T-helper 2 cell treated with Interferon-gamma antibody and Interleukin-4, amounts not matched to agents 5 μg/mL and 100 μg/mL, for 36 hours (primary cell): Measurements from ENCODE around the gene MMRN2.
"Not testable (repeated sequence)": the region's sequence is repeated elsewhere in the genome, so short reads cannot be mapped to it uniquely, and the experiment has no call there.

Source experiments
- DNase-seq: peaks from one replicate; pipeline ENCODE4 v3.0.0; 2021; ENCODE audit warnings: low spot score
- H3K27ac Mint-ChIP-seq: one replicate; pipeline ENCODE4 v1.8.0; 2021; ENCODE audit warnings: mild to moderate bottlenecking, mixed read lengths
- H3K27me3 Mint-ChIP-seq: one replicate; pipeline ENCODE4 v1.8.0; 2021; ENCODE audit warnings: low read depth, mixed read lengths
- H3K36me3 Mint-ChIP-seq: one replicate; pipeline ENCODE4 v1.8.0; 2021; ENCODE audit warnings: low read depth, mixed read lengths
- H3K4me1 Mint-ChIP-seq: one replicate; pipeline ENCODE4 v1.8.0; 2021; ENCODE audit warnings: low read depth, mixed read lengths
- H3K4me3 Mint-ChIP-seq: one replicate; pipeline ENCODE4 v1.8.0; 2022; ENCODE audit warnings: mild to moderate bottlenecking, moderate library complexity, mixed read lengths
- H3K9me3 Mint-ChIP-seq: one replicate; pipeline ENCODE4 v1.8.0; 2021; ENCODE audit warnings: mixed read lengths

Gene MMRN2

GRCh38 chr10:86944471-86944870 is 12.9 kb downstream of the MMRN2 start:
- H3K9me3 Mint-ChIP-seq, result no peaks in the 10 kb centered on the region
- H3K4me3 Mint-ChIP-seq, result no peak overlapping the region
- H3K27me3 Mint-ChIP-seq, result peaks cover 5% of the 10 kb centered on the region
- no peak overlapping the region for H3K27ac Mint-ChIP-seq
- H3K36me3 Mint-ChIP-seq, result no peaks in the 10 kb centered on the region
- no peak for DNase-seq
- no peaks in the 10 kb centered on the region for H3K4me1 Mint-ChIP-seq

GRCh38 chr10:86944031-86944419 is 13.4 kb downstream of the MMRN2 start:
- Mint-ChIP-seq H3K4me1 (no peaks in the 10 kb centered on the region), H3K9me3 (no peaks in the 10 kb centered on the region), H3K27me3 (peaks cover 5% of the 10 kb centered on the region), H3K27ac (no peak overlapping the region), H3K36me3 (no peaks in the 10 kb centered on the region), H3K4me3 (no peak overlapping the region)
- DNase-seq, result no peak

GRCh38 chr10:86943316-86944030 is 13.9 kb downstream of the MMRN2 start:
- Mint-ChIP-seq H3K4me3 (no peak overlapping the region), H3K27ac (no peak overlapping the region), H3K27me3 (peaks cover 5% of the 10 kb centered on the region), H3K9me3 (no peaks in the 10 kb centered on the region), H3K4me1 (no peaks in the 10 kb centered on the region), H3K36me3 (no peaks in the 10 kb centered on the region)
- no peak for DNase-seq

DNA sequence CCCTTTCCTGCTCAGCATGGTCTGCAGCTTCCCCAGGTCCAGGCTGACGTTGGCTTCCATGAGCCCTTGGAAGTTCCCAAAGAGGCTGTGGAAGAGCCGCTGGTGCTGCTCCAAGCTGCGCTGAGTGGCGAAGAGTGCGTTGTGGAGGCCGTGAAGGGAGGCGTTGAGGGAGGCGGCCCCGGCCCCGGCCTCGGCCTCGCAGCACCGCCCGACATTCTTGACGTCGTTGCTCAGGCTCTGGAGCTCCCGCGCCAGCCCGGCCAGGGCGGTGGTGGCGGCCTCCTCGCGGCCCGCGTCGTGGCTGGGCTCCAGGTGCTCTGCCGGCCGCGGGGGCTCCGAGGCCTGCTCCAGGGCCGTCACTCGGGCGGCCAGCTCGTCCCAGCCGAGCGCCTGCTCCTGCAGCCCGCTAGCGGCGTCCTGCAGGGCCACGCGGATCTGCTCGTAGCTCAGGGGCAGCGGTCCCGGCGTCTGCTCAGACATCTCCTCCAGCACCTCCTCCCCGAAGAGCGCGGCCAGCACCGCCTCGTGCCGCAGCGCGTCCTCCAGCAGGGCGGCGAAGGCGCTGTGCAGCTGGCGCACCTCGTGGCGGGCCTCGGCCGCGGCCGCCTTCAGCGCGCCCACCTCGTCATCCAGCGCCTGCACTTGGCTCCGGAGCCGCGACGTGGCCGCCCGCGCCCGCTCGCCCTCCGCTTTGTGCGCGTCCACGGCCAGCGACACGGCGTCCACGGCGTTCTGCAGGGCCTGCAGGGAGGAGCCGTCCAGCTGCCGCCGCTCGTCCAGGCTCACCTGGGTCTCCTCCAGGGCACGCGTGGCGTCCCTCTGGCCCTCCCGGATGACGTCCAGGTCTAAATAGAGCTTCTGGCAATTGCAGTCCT is 14.7 kb downstream of the MMRN2 start:
- no peak for DNase-seq
- no peak overlapping the region for H3K27ac Mint-ChIP-seq
- no peak overlapping the region for H3K4me3 Mint-ChIP-seq
- peaks cover 5% of the 10 kb centered on the region for H3K27me3 Mint-ChIP-seq
- no peaks in the 10 kb centered on the region for H3K4me1 Mint-ChIP-seq
- no peaks in the 10 kb centered on the region for H3K36me3 Mint-ChIP-seq
- H3K9me3 Mint-ChIP-seq, result no peaks in the 10 kb centered on the region

- Mint-ChIP-seq H3K27ac (no peak overlapping the region), H3K4me3 (no peak overlapping the region), H3K36me3 (no peaks in the 10 kb centered on the region), H3K4me1 (no peaks in the 10 kb centered on the region), H3K27me3 (peaks cover 5% of the 10 kb centered on the region), H3K9me3 (no peaks in the 10 kb centered on the region)
- DNase-seq, result no peak
Observed at GRCh38 chr10:86941991-86942421, 15.4 kb downstream of the MMRN2 start.

DNA sequence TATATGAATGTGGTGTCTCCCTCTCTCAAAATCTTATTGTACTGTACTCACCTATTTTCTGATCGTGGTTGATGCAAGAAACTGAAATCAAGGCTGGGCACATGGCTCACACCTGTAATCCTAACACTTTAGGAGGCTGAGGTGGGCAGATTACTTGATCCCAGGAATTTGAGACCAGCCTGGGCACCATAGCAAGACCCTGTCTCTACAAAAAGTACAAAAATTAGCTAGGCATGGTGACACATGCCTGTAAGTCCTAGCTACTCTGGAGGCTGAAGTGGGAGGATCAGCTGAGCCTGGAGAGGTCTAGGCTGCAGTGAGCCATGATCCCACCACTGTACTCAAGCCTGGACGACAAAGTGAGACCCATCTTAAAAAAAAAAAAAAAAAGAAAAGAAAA is 16.0 kb downstream of the MMRN2 start:
- H3K27me3 Mint-ChIP-seq, result no peaks in the 10 kb centered on the region
- H3K36me3 Mint-ChIP-seq, result no peaks in the 10 kb centered on the region
- H3K4me1 Mint-ChIP-seq, result no peaks in the 10 kb centered on the region
- no peak for DNase-seq
- no peaks in the 10 kb centered on the region for H3K9me3 Mint-ChIP-seq
- no peak overlapping the region for H3K27ac Mint-ChIP-seq
- no peak overlapping the region for H3K4me3 Mint-ChIP-seq

- Mint-ChIP-seq H3K4me3 (no peak overlapping the region), H3K36me3 (no peaks in the 10 kb centered on the region), H3K4me1 (no peaks in the 10 kb centered on the region), H3K27me3 (no peaks in the 10 kb centered on the region), H3K9me3 (no peaks in the 10 kb centered on the region), H3K27ac (no peak overlapping the region)
- DNase-seq, result no peak
Observed at GRCh38 chr10:86940677-86941076, 16.7 kb downstream of the MMRN2 start.

GRCh38 chr10:86940076-86940475 is 17.3 kb downstream of the MMRN2 start:
- H3K4me3 Mint-ChIP-seq, H3K4me1 Mint-ChIP-seq, H3K36me3 Mint-ChIP-seq, H3K27ac Mint-ChIP-seq, DNase-seq, H3K27me3 Mint-ChIP-seq, H3K9me3 Mint-ChIP-seq: not testable (repeated sequence)

- DNase-seq, result no peak
- no peaks in the 10 kb centered on the region for H3K4me1 Mint-ChIP-seq
- no peaks in the 10 kb centered on the region for H3K27me3 Mint-ChIP-seq
- no peaks in the 10 kb centered on the region for H3K9me3 Mint-ChIP-seq
- H3K4me3 Mint-ChIP-seq, result no peak overlapping the region
- no peaks in the 10 kb centered on the region for H3K36me3 Mint-ChIP-seq
- no peak overlapping the region for H3K27ac Mint-ChIP-seq
Observed at GRCh38 chr10:86938260-86938659, 19.2 kb downstream of the MMRN2 start.

DNA sequence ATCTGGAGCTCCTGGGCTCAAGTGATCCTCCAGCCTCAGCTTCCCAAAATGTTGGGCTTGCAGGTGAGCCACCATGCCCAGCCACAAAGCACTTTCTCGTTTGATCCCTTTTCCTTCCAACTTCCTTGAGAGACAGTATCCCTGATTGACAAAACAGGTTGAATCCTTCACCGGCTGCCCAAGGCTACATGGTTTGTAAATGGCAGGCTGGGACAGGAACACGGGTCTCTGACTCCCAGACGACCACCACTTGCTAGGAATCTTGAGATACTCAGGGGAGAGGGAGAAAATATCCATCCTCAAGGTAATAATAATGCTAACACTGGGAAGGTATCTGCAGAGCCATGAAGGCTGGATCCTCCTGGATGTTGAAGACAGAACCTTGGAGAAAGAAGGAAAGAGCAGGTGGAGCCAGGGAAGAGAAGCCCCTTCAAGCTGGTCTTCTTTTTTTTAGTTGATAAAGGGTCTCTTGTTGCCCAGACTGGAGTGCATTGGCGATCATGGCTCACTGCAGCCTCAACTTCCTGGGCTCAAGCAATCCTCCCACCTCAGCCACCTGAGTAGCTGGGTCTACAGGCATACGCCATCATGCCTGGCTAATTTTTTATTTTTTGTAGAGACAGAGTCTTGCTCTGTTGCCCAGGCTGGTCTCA is 19.8 kb downstream of the MMRN2 start:
- no peaks in the 10 kb centered on the region for H3K4me1 Mint-ChIP-seq
- DNase-seq, result no peak
- H3K36me3 Mint-ChIP-seq, result no peaks in the 10 kb centered on the region
- H3K27me3 Mint-ChIP-seq, result no peaks in the 10 kb centered on the region
- H3K27ac Mint-ChIP-seq, result no peak overlapping the region
- no peak overlapping the region for H3K4me3 Mint-ChIP-seq
- H3K9me3 Mint-ChIP-seq, result no peaks in the 10 kb centered on the region

- Mint-ChIP-seq H3K27ac (no peak overlapping the region), H3K4me3 (no peak overlapping the region), H3K36me3 (no peaks in the 10 kb centered on the region), H3K9me3 (no peaks in the 10 kb centered on the region), H3K4me1 (no peaks in the 10 kb centered on the region), H3K27me3 (no peaks in the 10 kb centered on the region)
- no peak for DNase-seq
Observed at GRCh38 chr10:86936661-86937501, 20.5 kb downstream of the MMRN2 start.

- not testable (repeated sequence) for H3K9me3 Mint-ChIP-seq, DNase-seq, H3K27me3 Mint-ChIP-seq, H3K36me3 Mint-ChIP-seq, H3K4me1 Mint-ChIP-seq, H3K4me3 Mint-ChIP-seq, H3K27ac Mint-ChIP-seq
Observed at GRCh38 chr10:86934162-86934711, 23.2 kb downstream of the MMRN2 start.

- Mint-ChIP-seq H3K36me3 (peaks cover 2% of the 10 kb centered on the region), H3K9me3 (no peaks in the 10 kb centered on the region), H3K27ac (no peak overlapping the region), H3K27me3 (no peaks in the 10 kb centered on the region), H3K4me3 (no peak overlapping the region), H3K4me1 (peaks cover 2% of the 10 kb centered on the region)
- no peak for DNase-seq
Observed at GRCh38 chr10:86932674-86933073, 24.7 kb downstream of the MMRN2 start.
